ENCODE measurements around the gene SAMD4A.

SAMD4A gene

DNA sequence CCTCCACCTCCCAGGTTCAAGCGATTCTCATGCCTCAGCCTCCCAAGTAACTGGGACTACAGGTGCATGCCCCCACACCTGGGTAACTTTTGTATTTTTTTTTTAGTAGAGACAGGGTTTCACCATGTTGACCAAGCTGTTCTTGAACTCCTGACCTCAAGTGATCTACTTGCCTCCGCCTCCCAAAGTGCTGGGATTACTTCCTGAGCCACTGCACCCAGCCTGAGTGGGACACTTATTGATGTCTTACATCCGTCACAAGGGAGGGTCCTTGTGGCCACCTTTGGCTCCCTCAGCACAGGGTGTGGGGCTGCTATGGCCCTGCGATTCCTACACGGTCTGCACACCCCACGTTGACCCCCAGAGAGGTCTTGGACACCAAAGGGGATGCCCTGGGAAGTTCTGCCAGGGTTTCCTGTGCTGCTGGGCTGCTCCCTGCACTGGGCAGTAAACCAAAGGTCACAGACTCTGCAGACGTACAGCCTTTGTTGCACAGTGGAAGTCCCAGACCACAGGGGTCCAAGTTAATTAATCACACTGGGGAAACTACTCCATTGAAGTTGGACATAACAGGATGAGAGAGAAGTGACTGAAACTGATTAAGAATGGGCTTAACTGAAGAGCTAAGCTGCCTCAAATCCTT is 95.7 kb downstream of the SAMD4A start:
- no peak for FAIRE-seq

DNA sequence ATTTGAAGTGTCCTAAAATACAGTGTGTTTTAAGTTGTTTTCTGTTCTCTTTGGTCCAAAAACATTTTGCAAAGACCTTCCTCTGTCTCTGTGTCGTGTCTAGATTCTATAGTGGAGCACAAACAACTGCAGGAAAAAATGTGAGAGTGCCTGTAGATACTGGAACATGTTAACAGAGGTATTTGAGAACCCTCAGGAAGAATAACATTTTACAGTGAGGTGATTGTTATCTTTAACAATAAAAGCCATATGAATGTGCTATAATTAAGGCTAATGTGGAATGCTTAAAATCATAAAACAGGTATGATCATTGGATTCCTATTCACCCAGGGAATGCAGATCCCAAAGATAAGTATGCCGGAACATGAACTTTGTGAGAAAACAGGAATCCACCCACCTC is 98.0 kb downstream of the SAMD4A start:
- no peak for FAIRE-seq

DNA sequence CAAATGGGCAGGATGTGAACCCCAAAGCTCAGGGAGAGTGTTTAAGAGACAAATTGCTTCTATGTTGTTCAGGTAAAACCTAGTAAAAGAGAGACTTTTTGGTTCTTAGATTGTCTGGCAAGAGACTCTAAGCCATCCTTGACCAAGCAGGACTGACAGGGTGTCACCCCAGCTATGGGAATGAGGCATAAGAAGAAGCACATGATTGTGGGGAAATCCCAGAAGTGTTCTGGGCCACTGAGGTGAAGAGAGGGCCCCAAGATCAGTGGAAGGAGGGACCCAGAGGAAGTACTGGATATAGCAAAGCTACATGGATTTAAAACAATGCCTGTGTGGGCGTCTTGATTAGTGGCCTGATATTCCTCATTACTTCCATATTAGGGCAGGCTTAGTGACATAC is 99.0 kb downstream of the SAMD4A start:
- FAIRE-seq: no peak

DNA sequence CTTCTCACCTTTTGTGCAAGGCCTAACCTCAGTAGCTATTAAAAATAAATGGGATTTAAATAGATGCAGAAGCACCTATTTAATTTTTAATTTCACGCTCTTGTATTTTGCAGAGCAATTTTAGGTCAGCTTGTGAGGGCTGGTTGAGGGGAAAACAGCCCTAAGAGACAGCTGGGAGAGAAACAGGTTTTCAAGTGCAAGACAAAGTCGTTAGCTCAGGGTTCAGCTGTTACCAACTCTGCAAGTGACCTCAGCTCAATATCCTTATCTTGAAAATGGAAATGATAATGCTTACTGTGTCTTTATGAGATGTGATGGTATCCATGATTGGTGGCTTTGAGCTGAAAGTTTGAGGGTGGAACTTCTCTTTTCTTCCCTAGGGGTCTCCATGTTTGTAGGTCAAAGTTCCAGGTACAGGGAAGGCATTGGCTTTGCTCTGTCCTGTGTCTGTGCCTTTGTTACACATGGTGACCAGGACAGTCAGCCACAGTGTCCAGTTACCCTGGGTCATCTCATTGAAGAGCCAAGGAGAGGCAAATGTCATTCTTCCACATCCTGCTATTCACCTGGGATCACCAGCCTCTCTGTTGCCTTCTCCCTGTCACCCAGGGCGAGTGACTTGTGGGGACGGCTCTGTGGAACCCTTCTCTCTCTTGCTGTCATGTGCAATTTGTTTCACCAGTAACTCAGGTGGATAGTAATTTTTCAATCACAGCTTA is 100.3 kb downstream of the SAMD4A start:
- no peak for FAIRE-seq

DNA sequence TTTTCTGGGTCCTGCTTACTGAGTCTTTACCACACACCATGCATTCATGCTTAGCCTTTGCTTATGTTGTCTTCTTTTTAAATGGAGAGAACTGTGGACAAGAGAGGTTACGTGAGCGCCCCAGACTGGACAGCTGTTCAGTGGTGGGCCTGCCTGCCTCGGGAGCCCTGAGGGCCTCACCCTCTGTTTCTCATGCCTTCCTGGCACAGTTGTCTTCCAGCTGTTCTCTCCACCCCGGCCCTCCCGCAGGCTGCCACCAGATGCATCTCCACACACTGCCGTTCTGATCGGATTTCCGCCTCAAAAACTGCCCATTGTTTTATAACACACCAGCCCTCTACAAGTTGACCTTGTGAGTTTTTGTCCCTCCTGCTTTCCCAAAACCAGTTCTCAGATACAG is 100.8 kb downstream of the SAMD4A start:
- FAIRE-seq: no peak

DNA sequence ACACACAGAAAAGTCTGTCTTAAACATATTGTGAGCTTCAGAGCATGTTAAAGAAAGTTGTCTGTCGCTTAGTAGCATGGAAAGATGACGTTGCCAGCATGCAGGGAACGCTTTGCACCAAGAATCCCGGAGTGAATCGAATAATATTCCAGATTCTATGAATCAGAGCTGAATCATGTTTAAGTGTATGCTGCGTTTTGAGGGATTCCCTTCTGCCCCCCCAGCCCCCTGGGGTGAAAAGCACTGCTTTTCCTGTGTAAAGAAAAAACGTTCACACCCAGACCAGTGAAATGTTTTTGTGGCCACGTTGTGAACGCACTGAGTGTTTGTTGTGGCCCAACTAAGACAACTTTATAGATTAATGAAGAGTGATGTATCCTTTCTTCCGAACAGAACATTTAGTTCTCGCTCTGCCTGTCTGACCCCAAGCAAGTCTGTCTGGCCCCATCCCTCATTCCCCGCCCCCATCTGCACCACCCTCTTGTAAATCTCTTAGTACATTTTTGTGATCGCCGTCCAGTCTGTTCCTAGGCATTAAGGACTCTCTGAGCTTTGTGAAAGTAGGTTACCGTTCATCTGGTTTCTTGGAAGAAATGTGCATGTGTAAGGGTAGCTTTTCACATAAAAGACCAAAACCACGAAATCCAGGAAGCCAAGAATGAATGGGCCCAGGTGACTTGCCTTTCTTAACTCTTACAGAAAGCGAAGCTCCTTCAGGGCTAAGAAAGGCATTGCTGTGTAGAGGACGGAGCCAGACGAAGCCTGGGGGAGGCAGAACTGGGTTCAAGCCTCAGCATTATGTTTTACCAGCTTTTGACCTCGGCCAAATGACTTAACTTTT is 103.0 kb downstream of the SAMD4A start:
- FAIRE-seq: no peak

DNA sequence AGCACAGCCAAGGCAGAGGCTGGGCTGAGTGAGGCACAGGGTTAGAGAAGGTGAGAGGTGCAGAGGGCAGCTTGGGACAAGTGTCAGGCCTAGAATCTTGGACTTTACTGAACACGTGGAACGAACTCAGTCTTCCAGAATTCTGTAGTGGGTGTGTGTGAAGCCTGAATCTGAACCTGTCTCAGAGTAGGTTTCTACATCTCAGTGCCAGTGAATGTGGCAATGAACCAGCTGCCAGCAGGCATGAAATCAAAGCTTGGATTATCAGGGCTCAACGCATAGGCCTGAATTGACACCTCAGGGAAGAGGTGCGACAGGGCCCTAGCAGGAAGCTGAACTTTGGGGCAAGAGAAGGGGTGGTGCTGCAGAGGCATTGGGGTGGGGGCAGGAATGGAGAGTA is 104.6 kb downstream of the SAMD4A start:
- FAIRE-seq: no peak

DNA sequence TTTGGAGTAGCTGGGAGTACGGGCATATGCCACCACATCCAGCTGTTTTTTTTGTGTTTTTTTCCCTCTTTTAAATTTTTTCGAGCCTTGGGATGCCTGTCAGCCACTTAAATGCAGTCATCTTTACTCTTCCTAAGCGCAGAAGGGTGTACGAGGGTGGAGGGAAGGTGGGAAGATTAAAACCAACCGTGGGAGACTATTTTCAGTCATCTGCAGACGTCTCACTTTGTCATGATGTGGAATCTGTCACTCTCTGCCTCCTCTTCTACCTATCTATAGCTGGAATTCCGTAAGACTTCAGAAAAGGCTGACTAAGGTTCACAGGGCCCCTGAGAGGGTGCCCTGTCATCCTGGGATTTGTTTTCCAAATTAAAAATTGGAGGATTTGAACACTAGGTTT is 105.3 kb downstream of the SAMD4A start:
- FAIRE-seq: no peak

DNA sequence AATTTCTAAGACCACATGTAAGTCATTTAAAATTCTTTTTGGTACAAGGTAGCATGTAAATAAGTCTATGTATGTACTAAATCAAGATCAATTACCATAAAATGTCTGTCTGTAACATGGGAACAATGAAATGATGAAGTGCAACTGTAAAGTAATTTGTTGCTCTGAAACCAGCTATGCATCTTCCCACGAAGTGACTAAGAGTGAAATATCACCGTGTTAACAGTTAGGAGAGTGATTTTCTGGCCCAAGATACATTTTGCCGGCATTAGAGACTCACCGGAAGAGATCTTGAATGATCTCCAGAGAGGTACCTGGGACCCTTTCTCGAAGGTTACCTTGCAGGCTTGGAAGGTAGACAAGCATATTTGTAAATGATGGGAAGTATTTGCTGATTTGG is 105.8 kb downstream of the SAMD4A start:
- FAIRE-seq: no peak

DNA sequence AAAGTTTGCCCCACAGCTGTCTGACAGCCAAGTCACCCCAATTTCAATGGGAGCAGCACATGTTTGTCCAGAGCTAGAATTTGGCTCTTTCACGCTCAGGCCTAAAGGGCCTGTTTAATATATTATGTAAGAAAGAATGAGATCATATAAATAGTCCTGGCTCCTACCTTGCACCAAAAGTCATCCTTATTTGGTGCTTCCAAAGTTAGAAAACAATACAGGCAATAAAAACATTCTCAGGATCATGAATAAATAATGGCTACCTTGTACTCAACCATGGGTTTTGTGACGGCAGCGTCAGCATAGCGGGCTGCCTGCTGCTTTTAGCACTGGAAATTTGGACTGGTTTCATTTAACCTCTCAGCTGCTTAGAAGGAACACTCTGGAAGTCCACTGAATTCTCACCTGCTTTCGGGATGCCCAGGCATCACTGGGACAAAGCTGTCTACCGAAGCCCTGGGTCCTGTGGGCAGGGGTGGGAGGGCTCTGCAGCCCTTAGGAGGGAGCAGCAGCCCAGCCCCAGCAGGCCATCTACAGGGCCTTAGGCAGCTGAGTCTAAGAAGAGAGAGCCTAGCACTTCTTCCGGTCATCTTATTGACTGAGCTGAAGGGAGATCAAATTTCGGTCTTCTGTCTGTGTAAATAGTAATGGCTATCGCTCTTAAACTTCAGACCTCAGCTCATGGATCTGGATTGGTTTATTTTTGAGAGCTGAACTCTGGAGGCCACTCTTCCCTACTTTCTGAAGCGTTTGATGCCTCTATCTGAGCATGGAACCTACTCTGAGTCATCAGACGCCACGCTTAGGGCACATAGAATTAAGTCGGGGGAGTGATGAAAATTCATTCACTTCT is 106.5 kb downstream of the SAMD4A start:
- no peak for FAIRE-seq

DNA sequence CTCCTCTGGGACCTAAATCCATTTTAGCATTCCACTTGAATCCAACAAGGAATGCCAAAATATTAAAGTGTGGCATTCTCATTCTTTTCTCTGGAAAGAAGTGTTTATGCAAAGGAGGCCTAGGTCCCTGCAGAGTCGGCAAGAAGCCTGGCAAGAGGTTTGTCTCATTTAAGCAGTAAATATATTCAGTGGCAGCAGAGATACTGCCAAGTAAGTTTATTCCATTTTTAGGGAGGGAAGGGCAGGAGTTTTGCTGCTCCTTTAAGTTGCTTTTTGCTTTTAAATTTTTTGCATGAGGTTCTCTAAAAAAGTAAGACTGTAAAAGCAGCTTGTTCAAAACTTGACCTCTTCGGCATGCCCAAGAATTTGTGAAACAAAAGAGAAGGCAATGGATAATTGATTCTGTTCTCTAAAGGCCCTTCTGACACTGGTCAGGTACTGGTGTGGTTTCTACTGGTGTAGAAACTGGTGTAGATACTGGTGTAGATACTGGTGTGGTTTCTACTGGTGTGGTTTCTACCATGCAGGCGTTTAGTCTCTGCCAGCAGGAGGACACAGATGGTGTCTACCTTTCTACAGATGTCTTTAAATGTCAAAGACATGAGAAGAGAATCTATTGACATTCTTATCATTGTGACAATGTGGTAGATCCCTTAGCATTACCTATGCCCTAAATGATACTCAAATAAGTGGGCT is 107.3 kb downstream of the SAMD4A start:
- FAIRE-seq: no peak

DNA sequence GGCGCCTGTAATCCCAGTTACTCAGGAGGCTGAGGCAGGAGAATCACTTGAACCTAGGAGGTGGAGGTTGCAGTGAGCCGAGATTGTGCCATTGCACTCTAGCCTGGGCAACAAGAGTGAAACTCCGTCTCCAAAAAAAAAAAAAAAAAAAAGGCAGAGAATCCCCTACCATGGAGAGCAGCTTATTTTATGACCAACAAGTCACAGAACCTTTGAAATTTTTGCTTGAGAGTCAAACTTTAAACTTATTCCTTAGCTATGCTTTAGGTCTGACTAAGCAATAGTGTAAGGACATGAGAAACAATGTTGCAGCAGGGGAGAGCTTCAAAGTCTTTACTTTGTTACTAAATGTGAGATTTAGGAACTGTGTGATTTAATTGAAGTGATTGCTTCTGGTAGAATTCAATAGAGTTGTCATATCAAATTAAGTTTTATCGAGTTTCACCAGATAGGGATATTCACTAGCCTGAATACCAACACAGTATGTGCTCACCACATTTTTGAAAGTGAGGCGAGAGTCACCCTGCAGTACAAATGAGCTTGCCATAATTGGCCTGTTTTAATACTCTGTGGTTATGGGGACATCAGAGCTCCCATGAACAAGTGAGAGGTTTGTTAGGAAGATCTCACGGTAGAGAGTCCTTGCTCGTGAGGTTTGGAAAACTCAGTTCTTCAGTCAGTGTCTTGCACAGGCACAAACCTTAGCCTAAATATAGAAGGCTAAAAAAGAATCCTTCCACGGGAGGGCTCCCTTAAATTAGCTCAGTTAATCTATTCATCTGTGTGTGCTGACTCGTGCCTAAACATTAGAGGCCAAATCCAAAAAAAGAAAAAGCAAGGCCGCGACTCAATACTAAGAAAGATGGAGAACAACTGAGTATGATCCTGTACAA is 108.6 kb downstream of the SAMD4A start:
- no peak for FAIRE-seq

DNA sequence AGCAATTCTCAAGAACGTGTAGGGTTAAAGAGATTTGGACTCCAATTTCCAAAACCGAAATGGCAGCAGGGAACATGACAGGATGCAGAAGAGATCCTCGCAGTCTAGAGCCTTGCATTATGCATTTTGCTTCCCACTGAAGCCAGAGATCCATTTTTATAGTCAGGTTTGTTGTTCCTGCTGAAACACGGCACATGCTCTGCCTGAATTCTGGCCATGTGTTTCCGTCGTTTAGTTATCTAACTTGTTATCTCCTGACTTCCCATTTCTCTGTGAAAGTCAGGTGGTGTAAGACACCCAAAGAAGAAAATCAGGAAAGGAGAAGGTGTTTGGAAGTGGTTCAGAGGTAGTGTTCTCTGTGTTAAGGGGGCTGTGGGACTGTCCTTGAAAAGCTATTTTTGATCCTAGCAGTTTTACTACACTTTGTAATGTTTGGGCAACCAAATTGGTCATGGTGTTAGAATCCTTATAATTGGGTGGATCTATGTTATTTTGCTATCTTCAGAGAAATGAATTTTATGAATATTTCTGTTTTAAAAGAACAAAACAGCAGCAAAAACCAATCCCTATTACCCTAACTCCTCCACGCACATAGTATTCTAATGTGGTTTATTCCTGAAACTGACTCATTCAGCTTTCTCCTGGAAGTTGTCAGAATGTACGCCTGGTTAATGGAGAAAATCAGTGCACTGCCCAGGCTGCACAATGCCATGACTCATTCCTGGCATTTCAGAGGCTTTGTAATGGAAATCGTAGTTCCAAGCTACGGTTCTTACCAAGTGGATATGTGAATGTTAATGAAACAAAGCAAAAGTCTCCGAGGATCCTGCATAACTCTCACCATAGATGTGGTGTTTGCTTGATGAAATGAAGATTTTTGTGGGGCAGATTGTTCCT is 110.1 kb downstream of the SAMD4A start:
- FAIRE-seq: no peak

DNA sequence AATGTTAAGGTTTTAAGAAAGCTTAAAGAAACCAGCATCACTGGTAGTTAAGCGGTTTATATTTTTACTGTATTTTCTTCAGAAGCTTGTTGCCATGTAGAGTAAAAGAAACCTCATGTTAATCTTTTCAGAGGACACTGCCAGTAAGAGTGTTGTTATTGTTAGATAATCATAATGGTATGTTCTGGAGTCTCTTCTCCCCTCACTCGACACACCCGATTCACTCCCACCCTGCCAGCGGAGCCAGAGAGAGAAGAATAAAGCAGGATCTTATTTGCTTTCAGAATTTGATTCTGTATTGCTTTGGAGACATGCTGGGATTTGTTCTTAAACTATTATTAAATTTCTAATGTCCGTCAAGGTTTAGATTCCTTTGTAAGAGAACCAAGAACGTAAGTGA is 113.7 kb downstream of the SAMD4A start:
- FAIRE-seq: no peak

DNA sequence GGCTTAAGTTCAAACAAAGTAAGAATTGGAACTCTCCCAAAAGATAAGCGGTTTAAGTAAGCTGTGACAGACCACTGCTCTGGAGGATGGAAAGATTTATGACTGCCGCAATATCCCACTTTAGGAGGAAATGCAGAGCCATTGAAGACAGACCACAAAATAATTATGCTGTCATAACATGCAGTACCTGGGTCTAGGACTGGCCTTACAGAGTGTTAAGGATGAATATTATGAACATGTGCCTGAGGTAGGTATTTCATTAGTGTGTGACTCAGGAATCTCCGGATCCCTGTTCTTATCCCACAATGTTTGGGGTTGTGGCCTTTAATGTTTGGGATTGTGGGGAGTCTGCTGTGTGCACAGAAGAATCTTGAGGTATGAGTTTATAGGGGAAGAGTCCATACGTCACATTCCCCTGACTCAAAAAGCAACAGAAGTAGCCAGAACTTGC is 114.9 kb downstream of the SAMD4A start:
- FAIRE-seq: no peak

DNA sequence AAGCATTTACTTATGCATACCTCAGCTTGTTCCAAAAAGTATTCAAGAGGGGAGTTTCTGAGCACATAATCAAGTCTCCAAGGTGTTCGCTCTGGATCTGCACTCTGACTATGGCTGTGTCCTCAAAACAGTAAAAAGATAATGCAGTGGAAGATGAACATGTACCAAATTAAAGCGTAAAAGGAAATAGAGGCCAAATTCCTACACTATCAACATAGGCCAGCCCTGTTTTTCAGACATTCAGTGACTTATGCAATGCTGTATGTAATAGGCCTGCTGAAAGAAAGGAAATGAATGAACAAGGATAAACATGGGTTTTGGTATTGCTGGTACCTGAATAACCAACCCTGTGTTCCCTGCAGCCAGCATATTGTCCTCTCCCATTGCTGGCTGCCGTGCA is 115.7 kb downstream of the SAMD4A start:
- no peak for FAIRE-seq

DNA sequence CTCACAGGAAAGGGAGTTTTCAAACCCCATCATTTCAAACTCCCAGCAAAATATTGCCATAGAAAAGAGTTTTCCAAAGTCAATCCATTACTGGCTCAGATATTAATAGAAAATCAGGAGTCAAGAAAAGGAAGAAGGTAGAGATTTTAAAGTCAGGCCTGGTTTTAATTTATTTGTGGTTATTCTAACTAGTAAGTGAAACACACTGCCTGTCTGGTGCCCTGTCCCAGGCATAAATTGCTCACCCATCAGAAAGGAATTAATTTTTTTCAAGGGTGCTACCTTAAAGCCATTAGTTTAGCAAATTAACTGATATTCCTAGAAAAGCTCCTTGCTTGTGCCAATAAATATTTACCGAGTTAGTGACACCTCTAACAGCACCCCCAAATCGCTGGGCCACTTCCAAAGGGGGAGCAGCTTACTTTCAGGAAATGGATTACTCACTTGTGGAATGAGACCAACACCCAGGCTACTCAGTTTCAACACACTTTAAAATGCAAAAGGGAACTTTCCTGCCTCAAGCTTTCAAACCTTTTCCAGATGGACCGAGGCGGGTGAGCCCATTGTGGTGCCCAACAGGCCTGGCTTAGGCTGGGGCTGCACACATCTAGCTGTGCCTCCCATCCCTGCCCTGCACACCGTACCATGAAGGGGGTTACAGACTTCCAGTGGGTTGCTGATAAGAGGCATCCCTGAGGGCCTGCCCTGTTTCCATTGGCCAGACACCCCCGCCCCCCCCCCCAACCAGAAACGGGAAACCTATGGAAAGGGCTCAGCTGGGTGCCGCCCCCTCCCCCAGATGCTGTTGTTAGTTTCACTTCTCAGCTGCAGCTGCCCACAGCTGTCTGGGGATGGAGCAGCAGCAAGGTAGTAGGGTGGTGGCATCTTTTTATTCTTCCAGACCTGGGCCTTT is 117.2 kb downstream of the SAMD4A start:
- no peak for FAIRE-seq

DNA sequence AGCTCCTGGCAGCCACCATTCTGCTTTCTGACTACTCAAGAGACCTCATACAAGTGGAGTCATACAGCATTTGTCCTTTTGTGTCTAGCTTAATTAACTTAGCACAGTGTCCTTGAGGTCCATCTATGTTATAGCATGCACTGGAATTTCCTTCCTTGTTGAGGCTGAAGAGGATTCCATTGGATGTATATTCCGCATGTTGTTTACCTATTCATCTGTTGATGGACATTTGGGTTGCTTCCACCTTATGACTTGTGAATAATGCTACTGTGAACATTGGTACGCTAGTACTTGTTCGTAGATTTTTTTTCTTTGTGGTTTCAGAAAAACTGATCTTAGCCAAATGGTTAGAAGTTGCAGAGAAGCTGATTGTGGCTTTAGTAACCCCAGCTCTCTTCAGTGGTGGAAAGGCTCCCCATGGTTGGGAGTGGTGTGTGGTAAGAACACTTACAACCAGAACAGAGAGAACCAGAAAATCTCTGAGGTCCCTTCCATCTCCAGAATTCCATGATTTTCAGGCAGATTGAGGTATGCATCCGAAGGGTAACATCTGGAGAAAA is 118.4 kb downstream of the SAMD4A start:
- no peak for FAIRE-seq

All from TTC549 (cell line).